T47D (cell line): Measurements from ENCODE around the gene TNIK.
A peak's percentile ranks its signal among the peaks of the same experiment; 100 is the strongest.
"Not testable (repeated sequence)": the region's sequence is repeated elsewhere in the genome, so short reads cannot be mapped to it uniquely, and the experiment has no call there.

Experiments
- DNase-seq, 2 experiments: peaks; one replicate each; pipeline versions ENCODE4 v3.0.0 to v3.0.0-alpha.2; 2011 to 2012; ENCODE audit warnings: low read depth in 1 of 2, low spot score in 1 of 2
- JUND ChIP-seq: IDR thresholded peaks from 2 replicates; pipeline ENCODE4 v1.6.1; 2012; ENCODE audit warnings: low read depth
- in situ Hi-C: cut with HindIII; loops from 2 replicates; pipeline ENCODE4 v1.10.0; 2016; ENCODE audit warnings: low sequenced_read_pairs, low pct_unique_long_range_greater_than_20kb

TNIK gene

GRCh38 chr3:171248426-171249111 lies 211.6 kb downstream of the TNIK start:
- peak in 1 of 2 experiments; percentile 40 for DNase-seq
- no peak; the same call in 1 of the 2 replicates for TF ChIP-seq JUND
- in situ Hi-C loops, result no loop called here

- DNase-seq, result no peak
- in situ Hi-C loops, result no loop called here
- TF ChIP-seq JUND, result no peak
Measured at GRCh38 chr3:171245796-171246765, 214.1 kb downstream of the TNIK start.

- DNase-seq, result peak; percentile 59 to 73
- in situ Hi-C loops, result no loop called here
- no peak for TF ChIP-seq JUND
Measured at GRCh38 chr3:171242951-171243350, 217.3 kb downstream of the TNIK start.

GRCh38 chr3:171242170-171242569 lies 218.0 kb downstream of the TNIK start:
- in situ Hi-C loops, result no loop called here
- TF ChIP-seq JUND, result no peak
- DNase-seq, result no peak

DNA sequence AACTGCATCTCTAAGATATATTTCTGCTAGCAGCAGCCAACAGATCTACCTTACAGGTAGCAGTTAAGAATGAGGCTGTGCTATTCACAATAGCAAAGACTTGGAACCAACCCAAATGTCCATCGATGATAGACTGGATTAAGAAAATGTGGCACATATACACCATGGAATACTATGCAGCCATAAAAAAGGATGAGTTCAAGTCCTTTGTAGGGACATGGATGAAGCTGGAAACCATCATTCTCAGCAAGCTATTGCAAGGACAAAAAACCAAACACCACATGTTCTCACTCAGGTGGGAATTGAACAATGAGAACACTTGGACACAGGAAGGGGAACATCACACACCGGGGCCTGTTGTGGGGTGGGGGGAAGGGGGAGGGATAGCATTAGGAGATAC lies 218.6 kb downstream of the TNIK start:
- in situ Hi-C loops, DNase-seq: not testable (repeated sequence)

DNA sequence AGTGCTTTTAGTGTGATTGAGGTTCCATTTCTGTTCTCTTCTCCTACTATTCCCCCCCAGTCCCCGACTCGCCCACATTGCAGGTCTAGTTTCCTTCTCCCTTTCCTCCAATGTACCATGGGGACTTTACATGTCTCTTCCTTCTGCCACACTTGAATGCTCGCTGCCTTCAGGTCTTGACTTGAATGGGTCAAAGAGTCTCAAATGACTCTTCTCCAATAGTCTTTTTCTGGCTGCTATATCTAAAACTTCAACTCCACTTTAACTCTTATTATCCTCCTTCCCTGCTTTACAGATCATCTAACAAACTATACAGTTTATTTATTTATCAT lies 219.7 kb downstream of the TNIK start:
- DNase-seq, result no peak
- TF ChIP-seq JUND, result no peak
- in situ Hi-C loops, result no loop called here

DNA sequence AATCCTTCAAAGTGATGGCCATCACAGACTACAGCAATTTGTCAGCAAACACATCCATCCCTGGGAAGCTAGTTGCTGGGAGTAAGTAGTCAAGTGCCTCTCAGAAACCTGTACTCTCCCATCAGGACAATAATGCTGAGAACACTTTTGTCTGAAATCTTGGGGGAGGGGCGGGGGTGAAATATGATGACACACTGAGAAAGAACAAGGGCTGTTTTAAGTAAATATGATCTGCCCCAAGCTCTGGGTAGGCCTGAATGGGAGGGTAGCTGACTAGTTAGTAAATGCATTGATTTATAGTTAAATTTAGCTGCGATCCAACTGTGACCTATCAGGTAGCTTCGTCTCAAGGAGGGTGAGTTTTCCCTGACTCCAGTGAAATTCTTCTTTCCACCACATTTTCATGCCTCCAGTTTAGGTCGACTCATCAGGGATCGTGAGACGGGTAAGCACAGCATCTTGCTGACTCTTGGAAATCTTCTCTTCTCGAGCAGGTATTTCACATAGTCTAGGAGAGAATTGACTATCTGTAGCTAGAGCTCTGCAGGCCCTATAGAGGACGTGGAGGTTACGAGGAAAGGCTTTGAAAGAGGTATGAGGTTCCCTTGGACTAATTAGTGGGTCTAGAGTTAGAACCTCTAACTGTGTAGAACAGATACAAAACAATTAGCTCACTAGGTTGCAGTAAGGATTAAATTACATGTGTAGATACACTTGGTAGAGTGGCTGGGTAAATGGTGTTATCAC lies 220.3 kb downstream of the TNIK start:
- no peak for DNase-seq
- in situ Hi-C loops, result no loop called here
- no peak for TF ChIP-seq JUND

- DNase-seq, result no peak
- in situ Hi-C loops, result no loop called here
- no peak for TF ChIP-seq JUND
Measured at GRCh38 chr3:171237009-171237385, 223.2 kb downstream of the TNIK start.

- in situ Hi-C loops, result no loop called here
- TF ChIP-seq JUND, result no peak
- DNase-seq, result no peak
Measured at GRCh38 chr3:171236265-171237008, 223.8 kb downstream of the TNIK start.

DNA sequence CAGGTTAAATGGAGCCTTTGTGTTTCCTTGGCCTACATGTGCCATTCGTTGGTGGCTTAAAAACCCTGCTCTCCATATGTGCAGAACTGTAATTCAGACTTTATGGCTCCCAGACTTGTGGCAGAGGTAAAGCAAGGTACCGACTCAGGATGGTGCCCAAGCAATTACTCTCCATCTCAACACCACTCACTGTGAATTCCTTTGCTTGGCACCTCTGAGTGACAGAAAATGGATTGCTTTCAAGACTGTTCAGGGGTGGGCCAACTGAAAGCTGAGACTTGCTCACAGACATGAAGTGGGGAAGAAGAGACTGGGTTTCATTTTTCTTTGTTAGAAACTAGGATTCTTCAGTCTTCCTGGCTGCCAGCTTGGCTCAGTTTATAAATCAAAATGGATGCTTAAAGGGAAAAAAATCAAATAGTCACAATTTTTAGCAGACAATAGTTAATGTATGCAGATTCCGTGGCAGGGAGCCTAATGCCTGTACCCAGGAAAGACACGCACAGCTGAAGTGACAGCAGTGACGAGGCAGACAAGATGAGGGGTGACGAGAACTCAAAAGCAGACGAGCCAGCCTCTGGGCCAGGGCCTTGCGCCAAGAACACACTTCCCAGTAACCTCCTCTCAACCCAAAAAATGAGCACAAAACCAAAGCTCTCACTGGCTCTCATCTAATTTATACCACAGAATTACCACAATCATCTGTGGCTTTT lies 225.8 kb downstream of the TNIK start:
- no peak for TF ChIP-seq JUND
- in situ Hi-C loops, result no loop called here
- DNase-seq, result no peak

DNA sequence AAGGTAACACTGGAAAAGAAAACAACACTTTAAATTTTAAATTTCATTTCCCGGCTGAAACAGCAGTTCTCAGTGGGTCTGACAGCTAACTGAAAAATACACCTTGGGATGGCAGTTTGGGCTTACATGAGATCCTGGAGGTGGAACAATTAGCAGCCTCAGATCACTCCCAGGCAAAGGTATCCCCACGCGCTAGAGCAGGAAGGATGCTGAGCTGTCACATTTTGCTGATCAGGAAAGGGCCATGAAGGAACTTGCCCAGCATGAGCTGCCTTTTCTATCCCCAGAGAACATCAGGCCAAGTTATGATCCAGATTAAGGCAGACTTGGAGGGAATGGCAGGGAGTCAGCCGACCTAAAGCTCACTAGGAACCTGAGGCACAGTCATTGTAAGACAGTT lies 228.8 kb downstream of the TNIK start:
- in situ Hi-C loops, result no loop called here
- DNase-seq, result no peak
- no peak for TF ChIP-seq JUND

DNA sequence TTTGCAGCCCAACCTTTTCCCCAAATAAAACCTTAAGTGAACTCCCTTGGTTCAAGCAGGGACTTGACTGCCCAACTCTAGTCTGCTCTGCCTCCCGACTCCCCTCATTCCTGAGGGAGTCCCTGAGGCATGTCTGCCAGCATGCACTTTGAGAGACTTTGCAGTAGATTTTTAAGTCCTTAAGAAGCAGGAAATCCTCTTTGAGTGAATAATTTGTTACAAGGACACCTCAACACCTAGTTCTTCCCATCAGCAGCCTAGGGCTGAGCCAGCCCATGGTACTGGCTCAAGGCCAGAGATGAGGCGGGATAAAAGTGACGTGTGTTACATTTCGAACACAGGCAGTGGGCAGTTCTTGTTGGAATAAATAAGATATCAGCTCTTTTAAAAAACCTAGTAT lies 229.3 kb downstream of the TNIK start:
- peak in 1 of 2 experiments; percentile 63 for DNase-seq
- TF ChIP-seq JUND, result no peak

More for the DNA sequence above, 229.3 kb downstream of the TNIK start:
- in situ Hi-C loops, result no loop called here
